ENCODE data around the gene RPAP3. TPM values are rescaled to one million over a fixed set of nuclear protein-coding genes. Genes with fewer than 3 reads are reported as not detected.
"Not testable (repeated sequence)": the region's sequence is repeated elsewhere in the genome, so short reads cannot be mapped to it uniquely, and the experiment has no call there.

The RPAP3 gene
- total RNA-seq, 1 experiment from 2014 or later: 67.7 TPM

GRCh38 chr12:47636908-47637780 lies 68.7 kb downstream of the RPAP3 start:
- DNase-seq: peak; percentile 66 to 75
- intact Hi-C loops (cut with micrococcal nuclease; ENCODE audit: unreplicated experiment): loop anchor here (5.0 kb wide), 1 partner anchor 605 kb away; no protein-coding TSS in a partner anchor
- peaks cover 25% of the 10 kb centered on the region for H3K9me3 Mint-ChIP-seq (ENCODE audit: unreplicated experiment)
- BruUV-seq (replicated peaks): no TSS peak
- H3K27me3 Mint-ChIP-seq (ENCODE audit: insufficient read depth, unreplicated experiment): no peaks in the 10 kb centered on the region
- H3K36me3 ChIP-seq (ENCODE audit: control insufficient read depth, insufficient read depth, low read length): no peaks in the 10 kb centered on the region
- peaks cover 5% of the 10 kb centered on the region for H3K36me3 Mint-ChIP-seq (ENCODE audit: insufficient read depth, unreplicated experiment)
- no peak overlapping the region for H3K4me3 Mint-ChIP-seq (ENCODE audit: unreplicated experiment)
- no peak overlapping the region for H3K4me3 ChIP-seq (ENCODE audit: low read depth, low read length)
- POLR2A ChIA-PET: no interaction called here
- no peaks in the 10 kb centered on the region for H3K4me1 Mint-ChIP-seq (ENCODE audit: low read depth, unreplicated experiment)
- CTCF ChIA-PET: interaction anchor here (0.6 to 1.4 kb wide), 4 partner anchors 15 to 1512 kb away, joined by 5 to 11 read pairs (median 6); no protein-coding TSS in a partner anchor
- H3K27ac Mint-ChIP-seq (ENCODE audit: unreplicated experiment): no peak overlapping the region
- peaks cover 8% of the 10 kb centered on the region; the same call in 1 of the 2 replicates for H3K9me3 ChIP-seq
- peak; percentile 54 to 68 for TF ChIP-seq CTCF (IDR thresholded peaks at IDR 0.05; ENCODE audit: insufficient read depth in 1 of 2, low read depth in 1 of 2, low read length in 1 of 2, severe bottlenecking in 1 of 2, unreplicated experiment in 1 of 2)
- no peaks in the 10 kb centered on the region for H3K27me3 ChIP-seq (replicated peaks; ENCODE audit: control insufficient read depth, insufficient read depth, low read length)
- no peaks in the 10 kb centered on the region for H3K4me1 ChIP-seq

GRCh38 chr12:47635770-47636169 lies 70.1 kb downstream of the RPAP3 start:
- POLR2A ChIA-PET; H3K27me3 ChIP-seq (replicated peaks; ENCODE audit: control insufficient read depth, insufficient read depth, low read length); H3K36me3 ChIP-seq (ENCODE audit: control insufficient read depth, insufficient read depth, low read length); H3K4me3 Mint-ChIP-seq (ENCODE audit: unreplicated experiment); H3K4me1 ChIP-seq; DNase-seq; H3K27ac Mint-ChIP-seq (ENCODE audit: unreplicated experiment); BruUV-seq (replicated peaks); H3K36me3 Mint-ChIP-seq (ENCODE audit: insufficient read depth, unreplicated experiment); CTCF ChIA-PET; H3K27me3 Mint-ChIP-seq (ENCODE audit: insufficient read depth, unreplicated experiment); H3K9me3 ChIP-seq; H3K4me1 Mint-ChIP-seq (ENCODE audit: low read depth, unreplicated experiment); H3K4me3 ChIP-seq (ENCODE audit: low read depth, low read length): not testable (repeated sequence)
- intact Hi-C loops (cut with micrococcal nuclease; ENCODE audit: unreplicated experiment): loop anchor here (5.0 kb wide), 1 partner anchor 603 kb away; no protein-coding TSS in a partner anchor
- H3K9me3 Mint-ChIP-seq (ENCODE audit: unreplicated experiment): peaks cover 20% of the 10 kb centered on the region

- no TSS peak for BruUV-seq (replicated peaks)
- H3K36me3 Mint-ChIP-seq (ENCODE audit: insufficient read depth, unreplicated experiment): peaks cover 9% of the 10 kb centered on the region
- H3K27ac Mint-ChIP-seq (ENCODE audit: unreplicated experiment): no peak overlapping the region
- intact Hi-C loops (cut with micrococcal nuclease; ENCODE audit: unreplicated experiment): no loop called here
- H3K27me3 Mint-ChIP-seq (ENCODE audit: insufficient read depth, unreplicated experiment): no peaks in the 10 kb centered on the region
- peaks cover 8% of the 10 kb centered on the region; the same call in 1 of the 2 replicates for H3K9me3 ChIP-seq
- H3K4me3 ChIP-seq (ENCODE audit: low read depth, low read length): no peak overlapping the region
- no peak for TF ChIP-seq CTCF (IDR thresholded peaks at IDR 0.05; ENCODE audit: insufficient read depth in 1 of 2, low read depth in 1 of 2, low read length in 1 of 2, severe bottlenecking in 1 of 2, unreplicated experiment in 1 of 2)
- H3K36me3 ChIP-seq (ENCODE audit: control insufficient read depth, insufficient read depth, low read length): no peaks in the 10 kb centered on the region; the same call in 1 of the 2 replicates
- no peaks in the 10 kb centered on the region for H3K4me1 Mint-ChIP-seq (ENCODE audit: low read depth, unreplicated experiment)
- ChIA-PET POLR2A (no interaction called here), CTCF (no interaction called here)
- peaks cover 20% of the 10 kb centered on the region for H3K9me3 Mint-ChIP-seq (ENCODE audit: unreplicated experiment)
- H3K4me3 Mint-ChIP-seq (ENCODE audit: unreplicated experiment): no peak overlapping the region
- no peaks in the 10 kb centered on the region for H3K4me1 ChIP-seq
- no peaks in the 10 kb centered on the region for H3K27me3 ChIP-seq (replicated peaks; ENCODE audit: control insufficient read depth, insufficient read depth, low read length)
- DNase-seq: no peak
These were observed 71.7 kb downstream of the RPAP3 start for GRCh38 chr12:47634127-47634526.
